IPS-NIHi7 (cell line): Measurements from ENCODE around the gene DSEL.

Source experiments
- DNase-seq: peaks from one replicate; pipeline ENCODE4 v3.0.0; 2012; ENCODE audit warnings: mixed read lengths; ENCODE audit errors: extremely low spot score

DSEL gene

GRCh38 chr18:67516539-67517443 is at the start of gene DSEL:
DSEL (minus strand) TSS chr18:67516720; CDS start chr18:67514608, 2,112 bp downstream.
- DNase-seq: peak; percentile 97

GRCh38 chr18:67553437-67553836 is 36.9 kb upstream of the DSEL start:
- no peak for DNase-seq

GRCh38 chr18:67550872-67551520 is 34.5 kb upstream of the DSEL start:
- no peak for DNase-seq

- DNase-seq: no peak
Measured at GRCh38 chr18:67549946-67550345, 33.4 kb upstream of the DSEL start.

GRCh38 chr18:67545681-67546080 is 29.2 kb upstream of the DSEL start:
- no peak for DNase-seq

- DNase-seq: no peak
Measured at GRCh38 chr18:67540559-67540958, 24.0 kb upstream of the DSEL start.

GRCh38 chr18:67531929-67532328 is 15.4 kb upstream of the DSEL start:
- DNase-seq: no peak

- peak; percentile 40 for DNase-seq
Measured at GRCh38 chr18:67525328-67526099, 9.0 kb upstream of the DSEL start.

- DNase-seq: no peak
Measured at GRCh38 chr18:67520351-67520921, 3.9 kb upstream of the DSEL start.

- DNase-seq: no peak
Measured at GRCh38 chr18:67519592-67519991, 3.1 kb upstream of the DSEL start.

GRCh38 chr18:67518566-67518965 is 2.0 kb upstream of the DSEL start:
- no peak for DNase-seq

- no peak for DNase-seq
Measured at GRCh38 chr18:67517444-67517765, 885 bp upstream of the DSEL start.

- peak; percentile 90 for DNase-seq
Measured at GRCh38 chr18:67515942-67516538, 480 bp downstream of the DSEL start.

GRCh38 chr18:67514901-67515540 is 1.5 kb downstream of the DSEL start:
- DNase-seq: no peak

- DNase-seq: no peak
Measured at GRCh38 chr18:67514465-67514864, 2.1 kb downstream of the DSEL start.

- DNase-seq: peak; percentile 15
Measured at GRCh38 chr18:67513280-67513679, 3.2 kb downstream of the DSEL start.

GRCh38 chr18:67511840-67512239 is 4.7 kb downstream of the DSEL start:
- DNase-seq: no peak

GRCh38 chr18:67510831-67511230 is 5.7 kb downstream of the DSEL start:
- no peak for DNase-seq

- DNase-seq: no peak
Measured at GRCh38 chr18:67509741-67510391, 6.7 kb downstream of the DSEL start.

- peak; percentile 16 for DNase-seq
Measured at GRCh38 chr18:67508146-67508545, 8.4 kb downstream of the DSEL start.

GRCh38 chr18:67504739-67505138 is 11.8 kb downstream of the DSEL start:
- no peak for DNase-seq
